GM06990 (cell line): Measurements from ENCODE around the gene BACE2.
"Not testable (repeated sequence)": the region's sequence is repeated elsewhere in the genome, so short reads cannot be mapped to it uniquely, and the experiment has no call there.

Source experiments
- DNase-seq: peaks from one replicate; pipeline ENCODE4 v3.0.0-alpha.2; 2011; ENCODE audit not compliant: insufficient read length; ENCODE audit errors: extremely low read depth
- H3K27me3 ChIP-seq: replicated peaks from 2 replicates; pipeline ENCODE4 v1.6.0; 2011; ENCODE audit warnings: low read length; ENCODE audit not compliant: control insufficient read depth, insufficient read depth
- H3K36me3 ChIP-seq: 2 replicates; pipeline ENCODE4 v1.5.1; 2011; ENCODE audit warnings: low read length; ENCODE audit not compliant: control insufficient read depth, insufficient read depth
- H3K4me3 ChIP-seq: replicated peaks from 2 replicates; pipeline ENCODE4 v1.5.1; 2011; ENCODE audit warnings: low read depth, mild to moderate bottlenecking, control low read depth, low read length
- CTCF ChIP-seq: IDR thresholded peaks from 2 replicates; pipeline ENCODE4 v1.5.1; 2011; ENCODE audit warnings: low read length, control low read depth, mild to moderate bottlenecking, inconsistent platforms; ENCODE audit not compliant: insufficient read depth, poor library complexity, severe bottlenecking

BACE2 gene

GRCh38 chr21:41251961-41252642 lies 84.1 kb downstream of the BACE2 start:
- Histone ChIP-seq H3K27me3 (no peaks in the 10 kb centered on the region; the same call in 1 of the 2 replicates), H3K4me3 (no peak overlapping the region), H3K36me3 (no peaks in the 10 kb centered on the region)
- DNase-seq, result no peak
- no peak for TF ChIP-seq CTCF

- Histone ChIP-seq H3K27me3 (no peaks in the 10 kb centered on the region; the same call in 1 of the 2 replicates), H3K4me3 (no peak overlapping the region), H3K36me3 (no peaks in the 10 kb centered on the region)
- DNase-seq, result no peak
- TF ChIP-seq CTCF, result no peak
These were observed 86.2 kb downstream of the BACE2 start for GRCh38 chr21:41254090-41254700.

- DNase-seq, result no peak
- Histone ChIP-seq H3K36me3 (no peaks in the 10 kb centered on the region), H3K4me3 (no peak overlapping the region), H3K27me3 (no peaks in the 10 kb centered on the region; the same call in 1 of the 2 replicates)
- TF ChIP-seq CTCF, result no peak
These were observed 87.2 kb downstream of the BACE2 start for GRCh38 chr21:41255190-41255589.

GRCh38 chr21:41256231-41256630 lies 88.3 kb downstream of the BACE2 start:
- H3K27me3 ChIP-seq, H3K36me3 ChIP-seq, DNase-seq, H3K4me3 ChIP-seq: not testable (repeated sequence)

- H3K27me3 ChIP-seq, result no peaks in the 10 kb centered on the region; the same call in none of the 2 replicates
- TF ChIP-seq CTCF, result no peak
- no peak for DNase-seq
- H3K36me3 ChIP-seq, result no peaks in the 10 kb centered on the region
- no peak overlapping the region for H3K4me3 ChIP-seq
These were observed 89.1 kb downstream of the BACE2 start for GRCh38 chr21:41256771-41257702.

GRCh38 chr21:41258617-41259016 lies 90.7 kb downstream of the BACE2 start:
- TF ChIP-seq CTCF, result no peak
- no peak for DNase-seq
- no peaks in the 10 kb centered on the region for H3K36me3 ChIP-seq
- H3K27me3 ChIP-seq, result no peaks in the 10 kb centered on the region; the same call in 1 of the 2 replicates
- no peak overlapping the region for H3K4me3 ChIP-seq
